Retina (tissue), 1 donor: ENCODE data around the gene FGF21.
A peak's percentile ranks its signal among the peaks of the same experiment; 100 is the strongest.

Source experiments
- DNase-seq: peaks from one replicate; pipeline ENCODE4 v3.0.0-alpha.2; 2016

The FGF21 gene

DNA sequence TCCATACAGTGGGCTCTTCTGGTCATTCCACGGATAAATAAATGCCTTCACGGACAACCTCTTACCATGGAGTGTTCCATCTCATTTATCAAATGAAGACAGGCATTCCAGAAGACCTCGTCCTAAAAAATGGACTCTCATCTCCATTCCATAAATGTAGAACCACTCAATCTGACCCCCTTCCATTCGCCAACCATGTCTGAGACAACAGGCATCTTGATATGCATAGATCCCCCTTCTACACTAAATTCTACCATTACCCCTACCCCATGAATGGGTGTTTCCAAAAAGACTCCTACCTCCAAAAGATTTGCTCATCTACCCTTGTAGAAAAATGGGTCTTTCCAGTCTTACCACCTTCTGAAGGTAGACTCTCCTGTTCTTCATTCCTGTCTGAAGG is 23.9 kb upstream of the FGF21 start:
- no peak for DNase-seq

DNA sequence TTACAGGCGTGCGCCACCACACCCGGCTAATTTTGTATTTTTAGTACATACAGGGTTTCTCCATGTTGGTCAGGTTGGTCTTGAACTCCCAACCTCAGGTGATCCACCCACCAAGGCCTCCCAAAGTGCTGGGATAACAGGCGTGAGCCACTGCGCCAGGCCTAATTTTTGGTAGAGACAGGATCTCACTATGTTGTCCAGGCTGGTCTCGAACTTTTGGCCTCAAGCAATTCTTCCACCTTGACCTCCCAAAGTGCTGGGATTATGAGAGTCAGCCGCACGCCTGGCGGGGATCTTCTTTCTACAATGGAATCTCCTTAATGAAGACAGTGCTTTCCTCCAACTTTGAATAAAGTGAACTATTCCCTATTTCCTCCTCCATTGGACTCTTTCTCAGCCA is 20.7 kb upstream of the FGF21 start:
- no peak for DNase-seq

DNA sequence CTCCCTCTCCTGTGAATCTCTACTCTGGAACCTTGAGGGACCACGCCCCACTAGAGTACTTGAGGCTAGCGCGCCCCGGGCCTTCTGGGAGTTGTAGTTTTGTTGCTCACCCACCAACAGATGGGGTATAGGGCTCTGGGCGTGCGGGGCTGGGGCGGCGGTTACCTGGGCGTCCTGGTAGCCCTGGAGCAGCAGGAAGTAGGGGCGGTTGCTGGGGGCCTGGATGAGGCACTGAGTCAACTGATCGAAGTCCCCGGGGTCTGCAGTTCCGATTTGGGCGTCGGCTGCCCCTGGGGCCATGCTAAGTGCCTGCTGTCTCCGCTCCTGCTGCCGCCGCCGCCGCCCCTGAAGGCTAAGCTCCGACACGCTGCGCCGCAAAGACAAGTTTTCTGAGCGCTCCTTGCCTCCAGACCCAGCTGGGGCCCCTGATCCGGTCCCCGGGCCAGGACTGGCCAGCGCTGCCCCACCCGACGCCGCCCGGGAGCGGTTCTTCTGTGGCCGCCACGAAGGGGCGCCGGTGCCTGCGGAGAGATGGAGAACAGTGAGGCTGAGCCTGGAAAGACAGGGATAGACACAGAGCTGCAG is 20.2 kb upstream of the FGF21 start:
- peak; percentile 66 for DNase-seq

DNA sequence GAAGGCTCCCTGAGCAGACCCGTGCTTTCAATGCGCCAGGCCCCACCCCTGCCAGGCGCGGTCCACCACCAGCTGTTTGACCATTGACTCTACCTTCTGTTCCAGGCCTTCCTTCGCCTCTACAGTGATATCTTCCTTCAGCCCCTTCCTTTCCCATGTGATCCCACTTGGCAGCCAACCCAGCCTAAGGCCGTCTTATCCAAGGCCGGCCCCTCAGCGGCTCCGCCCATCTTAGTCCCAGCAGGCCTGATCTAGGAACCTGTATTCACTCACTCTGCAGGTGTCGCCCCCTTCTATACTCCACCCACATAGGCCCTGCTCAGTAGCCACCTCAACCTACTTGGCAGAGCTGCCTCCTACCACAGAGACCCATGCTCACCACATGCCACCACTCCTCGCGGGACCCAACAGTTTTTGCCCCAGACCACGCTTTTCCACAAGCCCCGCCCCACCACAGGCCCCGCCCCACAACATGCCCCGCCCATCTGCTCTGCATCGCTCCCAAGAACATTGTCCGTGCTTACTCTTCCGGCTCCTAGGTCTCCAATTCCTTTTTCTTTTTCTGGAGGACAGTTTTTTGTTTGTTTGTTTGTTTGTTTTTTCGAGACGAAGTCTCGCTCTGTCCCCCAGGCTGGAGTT is 17.8 kb upstream of the FGF21 start:
- no peak for DNase-seq

GRCh38 chr19:48738557-48739403 is 16.5 kb upstream of the FGF21 start:
- peak; percentile 80 for DNase-seq

DNA sequence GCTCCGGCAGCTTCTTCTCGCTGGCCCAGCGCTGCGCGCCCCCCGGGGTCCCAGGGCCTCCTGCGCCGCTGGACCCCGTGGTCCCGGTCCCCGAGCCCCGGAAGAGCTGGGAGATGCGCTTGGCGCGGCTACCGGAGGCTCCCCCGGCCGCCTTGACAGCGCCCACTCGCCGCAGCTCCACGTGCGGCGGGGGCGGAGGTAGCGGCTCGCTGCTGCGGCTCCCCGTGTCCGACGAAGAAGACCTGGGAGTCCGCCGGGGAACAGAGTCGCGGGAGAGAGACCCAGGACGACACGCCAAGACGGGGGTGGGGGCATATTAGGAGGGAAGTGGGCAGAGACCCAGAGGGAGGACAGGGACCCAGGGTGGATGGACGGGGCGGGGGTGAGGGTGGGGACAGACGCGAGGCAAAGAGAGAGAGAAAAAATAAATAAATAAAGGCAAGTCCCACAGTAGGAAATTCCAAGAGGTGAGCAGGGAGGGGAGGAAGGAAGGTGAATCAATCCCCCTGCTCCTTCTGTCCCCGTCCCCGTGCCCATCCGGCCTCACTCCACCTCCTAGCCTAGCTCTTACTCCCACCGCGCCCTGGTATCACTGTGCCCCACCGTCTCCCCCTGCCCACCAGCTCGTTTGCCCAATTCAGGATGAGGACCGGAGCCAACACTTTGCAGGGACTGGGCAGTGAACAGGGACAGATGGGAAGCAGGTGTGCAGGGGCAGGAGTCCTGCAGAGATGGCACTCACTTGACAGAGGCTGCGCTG is 15.7 kb upstream of the FGF21 start:
- peak; percentile 55 for DNase-seq

DNA sequence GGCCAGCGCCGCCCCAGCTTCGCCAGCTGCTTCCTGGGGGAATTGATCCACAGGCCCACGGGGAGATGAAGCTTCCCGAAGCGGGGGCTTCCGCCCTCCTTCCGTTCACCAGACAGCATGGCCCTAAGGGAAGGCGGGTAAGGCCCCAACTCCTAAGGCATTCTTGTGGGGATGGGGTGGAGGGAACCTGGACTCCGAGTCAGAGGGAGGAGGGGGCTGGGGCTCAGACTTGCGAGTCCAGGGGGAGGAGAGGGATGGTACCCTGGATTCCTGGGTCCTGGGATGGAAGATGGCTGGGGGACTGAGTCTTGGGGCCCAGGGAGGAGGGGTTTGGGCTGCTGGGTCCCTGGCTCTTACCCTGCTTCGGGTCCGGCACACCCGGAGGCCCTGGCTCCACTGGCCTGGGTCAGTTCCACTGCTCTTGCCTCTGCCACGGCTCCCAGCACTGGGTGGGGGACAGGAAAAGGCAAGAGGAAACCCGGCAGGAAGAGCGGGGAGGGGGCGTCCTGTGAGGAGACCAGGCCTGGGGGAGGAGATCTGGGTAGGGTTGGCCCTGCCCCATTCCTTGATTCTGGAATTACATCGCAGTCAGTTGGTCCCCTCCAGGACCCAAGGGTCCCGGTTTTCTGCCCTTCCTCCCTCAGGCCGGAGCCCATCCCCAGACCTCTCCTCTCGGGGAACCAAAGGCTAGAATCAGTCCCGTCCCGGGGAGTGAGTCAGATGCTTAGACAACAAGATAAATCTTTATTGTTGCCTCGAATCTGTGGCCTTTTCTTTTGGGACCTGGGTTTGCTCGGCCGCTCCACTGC is 15.0 kb upstream of the FGF21 start, which contains the start of gene RASIP1:
Gene RASIP1 (minus strand): TSS at position 447 of the 809 bp plus-strand sequence. CDS start 328 bp downstream, at position 119.
- DNase-seq, result peak; percentile 12

GRCh38 chr19:48741129-48741999 is 14.0 kb upstream of the FGF21 start:
- peak; percentile 38 for DNase-seq

DNA sequence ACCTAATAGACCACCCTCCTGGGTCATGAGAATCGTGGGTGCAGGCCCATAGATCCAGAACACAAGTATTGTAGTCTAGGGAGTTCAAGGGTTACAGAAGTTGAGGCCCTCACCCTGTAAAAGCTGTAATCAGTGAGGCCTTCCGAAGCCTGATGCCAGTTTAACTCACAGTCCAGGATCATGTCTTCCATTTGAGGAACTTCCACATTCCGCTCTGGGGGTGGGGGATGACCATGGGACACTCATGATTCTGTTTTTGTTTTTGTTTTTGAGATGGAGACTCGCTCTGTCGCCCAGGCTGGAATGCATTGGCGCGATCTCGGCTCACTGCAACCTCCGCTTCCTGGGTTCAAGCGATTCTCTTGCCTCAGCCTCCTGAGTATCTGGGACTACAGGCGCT is 13.2 kb upstream of the FGF21 start:
- DNase-seq, result no peak

- peak; percentile 73 for DNase-seq
Observed at GRCh38 chr19:48745208-48745995, 9.9 kb upstream of the FGF21 start.

DNA sequence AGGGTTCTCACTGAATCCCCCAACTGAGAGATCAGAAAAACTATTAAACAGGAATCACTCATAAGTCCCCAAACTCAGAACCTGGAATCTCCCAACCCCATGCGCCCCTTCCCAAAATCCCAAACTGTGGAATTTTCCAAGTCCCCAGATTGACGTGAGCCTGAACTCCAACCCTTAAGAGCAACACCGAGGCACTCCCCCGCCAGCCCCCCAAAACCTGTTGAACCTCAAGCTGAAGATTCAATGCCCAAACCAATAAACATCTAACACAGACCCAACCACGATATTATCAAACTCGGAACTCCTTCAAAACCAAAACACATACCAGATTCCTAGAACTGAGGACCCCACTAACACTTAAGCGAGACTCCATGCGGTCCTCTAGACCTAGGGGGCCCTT is 9.2 kb upstream of the FGF21 start:
- DNase-seq, result no peak

- peak; percentile 92 for DNase-seq
Observed at GRCh38 chr19:48746738-48747575, 8.4 kb upstream of the FGF21 start, which contains the start of gene IZUMO1. Gene IZUMO1, minus strand, starts transcription at chr19:48746909. Its CDS starts 1,050 bp downstream, at chr19:48745859.

GRCh38 chr19:48749571-48750198 is 5.6 kb upstream of the FGF21 start:
- DNase-seq, result no peak

GRCh38 chr19:48750351-48750750 is 5.0 kb upstream of the FGF21 start:
- no peak for DNase-seq

DNA sequence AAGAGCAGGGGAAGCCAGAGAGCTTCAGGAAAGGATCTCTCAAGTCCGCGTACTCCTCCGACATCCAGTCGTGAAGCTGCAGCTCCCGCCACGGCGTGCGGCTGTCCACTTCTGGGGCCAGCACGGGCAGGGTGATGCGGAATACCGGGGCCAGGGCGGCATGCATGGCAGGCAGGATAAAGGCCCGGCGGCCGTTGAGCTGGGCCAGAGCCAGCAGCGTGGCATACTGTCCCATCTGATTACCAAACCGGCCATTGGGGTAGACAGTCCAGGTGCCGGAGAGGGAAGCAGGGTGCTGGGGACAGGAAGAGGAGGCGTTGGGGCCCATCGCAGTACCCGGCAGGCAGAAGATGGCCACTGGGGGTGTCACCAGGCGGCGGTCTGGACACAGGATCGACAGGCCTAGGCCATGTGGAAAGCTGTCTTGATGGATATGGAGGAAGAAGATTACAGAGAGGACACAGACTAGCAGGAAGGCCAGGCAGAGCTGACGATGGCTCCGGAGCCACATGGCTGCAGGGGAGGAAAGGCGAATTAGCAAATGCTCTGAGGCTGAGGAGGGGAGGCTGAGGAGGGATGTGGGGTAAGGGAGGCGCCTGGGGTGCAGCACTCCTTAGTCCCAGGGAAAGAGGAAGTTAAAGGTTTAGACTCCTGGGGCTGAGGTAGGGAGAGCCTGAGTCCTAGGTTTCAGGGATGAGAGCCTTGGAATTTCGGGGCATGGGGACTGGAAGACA is 4.4 kb upstream of the FGF21 start:
- DNase-seq, result no peak

- DNase-seq, result no peak
Observed at GRCh38 chr19:48751845-48752495, 3.4 kb upstream of the FGF21 start.
